HG03108 (cell line): ENCODE results near the gene CDX2.

Experiments used
- ATAC-seq: cut with Tn5 transposase; IDR thresholded peaks from one replicate; pipeline ENCODE4 v1.9.1; 2021; ENCODE audit warnings: moderate library complexity; ENCODE audit not compliant: unreplicated experiment

The CDX2 gene

GRCh38 chr13:27979001-27979643 is 10.0 kb upstream of the CDX2 start:
- no peak for ATAC-seq

- ATAC-seq, result no peak
Measured at GRCh38 chr13:27978301-27978968, 9.3 kb upstream of the CDX2 start.

GRCh38 chr13:27977476-27978300 is 8.6 kb upstream of the CDX2 start:
- no peak for ATAC-seq

GRCh38 chr13:27976362-27977091 is 7.4 kb upstream of the CDX2 start:
- no peak for ATAC-seq

GRCh38 chr13:27975564-27976361 is 6.6 kb upstream of the CDX2 start:
- ATAC-seq, result no peak

- no peak for ATAC-seq
Measured at GRCh38 chr13:27973961-27974662, 5.0 kb upstream of the CDX2 start.

GRCh38 chr13:27973291-27973690 is 4.2 kb upstream of the CDX2 start:
- no peak for ATAC-seq

GRCh38 chr13:27972478-27972820 is 3.3 kb upstream of the CDX2 start:
- ATAC-seq, result no peak

GRCh38 chr13:27971776-27972477 is 2.8 kb upstream of the CDX2 start:
- ATAC-seq, result no peak

- ATAC-seq, result no peak
Measured at GRCh38 chr13:27971236-27971645, 2.1 kb upstream of the CDX2 start.

- no peak for ATAC-seq
Measured at GRCh38 chr13:27970382-27971235, 1.5 kb upstream of the CDX2 start.

GRCh38 chr13:27969866-27970229 is 733 bp upstream of the CDX2 start:
- no peak for ATAC-seq

- ATAC-seq, result no peak
Measured at GRCh38 chr13:27968316-27969081, 616 bp downstream of the CDX2 start.

GRCh38 chr13:27967736-27968315 is 1.3 kb downstream of the CDX2 start:
- ATAC-seq, result no peak

- no peak for ATAC-seq
Measured at GRCh38 chr13:27967203-27967735, 1.8 kb downstream of the CDX2 start.

- ATAC-seq, result no peak
Measured at GRCh38 chr13:27966641-27967202, 2.4 kb downstream of the CDX2 start.
